GM23248 (cell line): Measurements from ENCODE around the gene PRUNE2. TPM values are rescaled to one million over a fixed set of nuclear protein-coding genes. Genes with fewer than 3 reads are reported as not detected.

Source experiments
- DNase-seq: peaks from one replicate; pipeline ENCODE4 v3.0.0-alpha.2; 2015
- H2AFZ ChIP-seq: fragments of 200-600 bp; sonication (generic); 2 replicates; pipeline ENCODE4 v1.6.1; 2016; ENCODE audit warnings: antibody characterized with exemption
- H3F3A ChIP-seq: fragments of 200-600 bp; sonication (generic); 2 replicates; pipeline ENCODE4 v1.6.1; 2016; ENCODE audit warnings: mild to moderate bottlenecking, antibody characterized with exemption, mixed run types; ENCODE audit not compliant: insufficient read depth
- H3K27ac ChIP-seq: fragments of 200-600 bp; sonication (generic); 2 replicates; pipeline ENCODE4 v1.5.1; 2016; ENCODE audit warnings: mild to moderate bottlenecking
- H3K27me3 ChIP-seq: fragments of 200-600 bp; sonication (generic); replicated peaks from 2 replicates; pipeline ENCODE4 v1.6.1; 2016; ENCODE audit warnings: mild to moderate bottlenecking; ENCODE audit not compliant: insufficient read depth
- H3K36me3 ChIP-seq: fragments of 200-600 bp; sonication (generic); 2 replicates; pipeline ENCODE4 v1.6.1; 2016; ENCODE audit warnings: low read depth, mild to moderate bottlenecking
- H3K4me1 ChIP-seq: fragments of 200-600 bp; sonication (generic); 2 replicates; pipeline ENCODE4 v1.6.1; 2016; ENCODE audit warnings: mild to moderate bottlenecking; ENCODE audit not compliant: insufficient read depth
- H3K4me2 ChIP-seq: fragments of 200-600 bp; sonication (generic); one replicate; pipeline ENCODE4 v1.6.1; 2016; ENCODE audit warnings: mild to moderate bottlenecking; ENCODE audit not compliant: unreplicated experiment
- H3K4me3 ChIP-seq: fragments of 200-600 bp; sonication (generic); 2 replicates; pipeline ENCODE4 v1.5.1; 2016; ENCODE audit warnings: mild to moderate bottlenecking
- H3K79me2 ChIP-seq: fragments of 200-600 bp; sonication (generic); 2 replicates; pipeline ENCODE4 v1.6.1; 2016; ENCODE audit warnings: mild to moderate bottlenecking; ENCODE audit not compliant: insufficient read depth
- H3K9ac ChIP-seq: fragments of 200-600 bp; sonication (generic); 2 replicates; pipeline ENCODE4 v1.6.1; 2016; ENCODE audit warnings: mild to moderate bottlenecking
- H3K9me2 ChIP-seq: fragments of 200-600 bp; sonication (generic); 2 replicates; pipeline ENCODE4 v1.6.1; 2016; ENCODE audit warnings: mixed run types, mild to moderate bottlenecking, moderate library complexity; ENCODE audit not compliant: insufficient read depth
- H3K9me3 ChIP-seq: fragments of 200-600 bp; sonication (generic); one replicate; pipeline ENCODE4 v1.6.1; 2017; ENCODE audit warnings: low read depth
- H4K20me1 ChIP-seq: fragments of 200-600 bp; sonication (generic); 2 replicates; pipeline ENCODE4 v1.6.0; 2016; ENCODE audit not compliant: insufficient read depth
- EZH2 ChIP-seq: fragments of 200-600 bp; sonication (generic); IDR thresholded peaks from 2 replicates; pipeline ENCODE4 v1.6.1; 2018; ENCODE audit warnings: antibody characterized with exemption, mild to moderate bottlenecking; ENCODE audit not compliant: insufficient read depth, poor library complexity, severe bottlenecking
- EZH2phosphoT487 ChIP-seq: fragments of 200-600 bp; sonication (generic); IDR thresholded peaks from 2 replicates; pipeline ENCODE4 v1.6.1; 2018; ENCODE audit warnings: antibody characterized with exemption, moderate library complexity, mild to moderate bottlenecking, low read depth; ENCODE audit not compliant: insufficient read depth
- WGBS, 2 experiments: methylation state at CpG; one replicate each; pipeline ENCODE4 v1.1.6; 2015 to 2017; ENCODE audit warnings: low lambda C conversion rate in 2 of 2, low coverage in 1 of 2; ENCODE audit errors: missing lambda C conversion rate in 2 of 2; 5-methylcytosine and 5-hydroxymethylcytosine counted together
- in situ Hi-C: fragments of 300-500 bp; cut with MboI; formaldehyde crosslinking; loops from 2 replicates; pipeline ENCODE4 v1.15.0; 2020
- polyA plus RNA-seq: library from polyadenylated mRNA; unstranded; fragments of >200 nt; fragmentation: Nextera tagmentation; extraction: Ambion mirVana; gene quantifications from 2 replicates; pipeline ENCODE4 v1.2.1, GENCODE V29; 2016
- total RNA-seq: library from RNA; depleted of rRNA; stranded (reverse); fragments of >200 nt; shearing (Covaris generic); gene quantifications from 2 replicates; pipeline ENCODE4 v1.2.3, GENCODE V29; 2014

The PRUNE2 gene
- total and polyA plus RNA-seq, 2 experiments from 2014 or later, result 2.0 to 8.8 TPM

GRCh38 chr9:76630916-76631315 lies 275.0 kb downstream of the PRUNE2 start:
- H3K4me2 ChIP-seq, result no peak overlapping the region
- 66 to 72% methylated on average over 3 of the region's 3 CpGs for WGBS, 2 experiments
- no peaks in the 10 kb centered on the region for H3F3A ChIP-seq

GRCh38 chr9:76629205-76629990 lies 276.5 kb downstream of the PRUNE2 start:
- Histone ChIP-seq H3K36me3 (no peaks in the 10 kb centered on the region), H3K27me3 (no peaks in the 10 kb centered on the region), H3K79me2 (no peaks in the 10 kb centered on the region), H3K9ac (no peak overlapping the region), H3K9me3 (no peaks in the 10 kb centered on the region), H3K4me1 (no peaks in the 10 kb centered on the region; the same call in 1 of the 2 replicates), H3K4me3 (no peak overlapping the region), H4K20me1 (no peaks in the 10 kb centered on the region), H3F3A (no peaks in the 10 kb centered on the region), H3K4me2 (no peak overlapping the region), H3K9me2 (no peaks in the 10 kb centered on the region), H2AFZ (no peak overlapping the region), H3K27ac (no peak overlapping the region)
- in situ Hi-C loops, result no loop called here
- no peak for TF ChIP-seq EZH2phosphoT487
- no peak for TF ChIP-seq EZH2
- WGBS, 2 experiments, result 92 to 93% methylated on average over 4 of the region's 4 CpGs
- DNase-seq, result no peak

More at GRCh38 chr9:76630916-76631315, 275.0 kb downstream of the PRUNE2 start:
- in situ Hi-C loops, result no loop called here
- no peak overlapping the region for H3K4me3 ChIP-seq
- H3K36me3 ChIP-seq, result no peaks in the 10 kb centered on the region
- H3K4me1 ChIP-seq, result no peaks in the 10 kb centered on the region; the same call in 1 of the 2 replicates
- no peak overlapping the region for H3K9ac ChIP-seq
- no peaks in the 10 kb centered on the region for H4K20me1 ChIP-seq
- no peaks in the 10 kb centered on the region for H3K79me2 ChIP-seq
- H3K9me3 ChIP-seq, result no peaks in the 10 kb centered on the region
- no peak overlapping the region for H3K27ac ChIP-seq
- TF ChIP-seq EZH2phosphoT487 (no peak), EZH2 (no peak)
- DNase-seq, result no peak
- no peaks in the 10 kb centered on the region for H3K9me2 ChIP-seq
- no peaks in the 10 kb centered on the region for H3K27me3 ChIP-seq
- H2AFZ ChIP-seq, result no peak overlapping the region

- Histone ChIP-seq H3K4me3 (no peak overlapping the region), H4K20me1 (no peaks in the 10 kb centered on the region), H3K9me2 (no peaks in the 10 kb centered on the region), H3K79me2 (no peaks in the 10 kb centered on the region), H3K9me3 (no peaks in the 10 kb centered on the region), H3K9ac (no peak overlapping the region), H3K4me1 (no peaks in the 10 kb centered on the region), H3F3A (no peaks in the 10 kb centered on the region), H3K36me3 (no peaks in the 10 kb centered on the region), H3K27me3 (no peaks in the 10 kb centered on the region), H3K4me2 (no peak overlapping the region), H3K27ac (no peak overlapping the region), H2AFZ (no peak overlapping the region)
- DNase-seq, result no peak
- TF ChIP-seq EZH2phosphoT487 (no peak), EZH2 (no peak)
- in situ Hi-C loops, result no loop called here
- 95 to 97% methylated on average over 5 of the region's 5 CpGs for whole genome bisulfite sequencing, 2 experiments
Measured at GRCh38 chr9:76628155-76628554, 277.8 kb downstream of the PRUNE2 start.

GRCh38 chr9:76626980-76627379 lies 278.9 kb downstream of the PRUNE2 start:
- no peak overlapping the region for H3K27ac ChIP-seq
- no peak for DNase-seq
- no peak overlapping the region for H2AFZ ChIP-seq
- no peak overlapping the region for H3K4me3 ChIP-seq
- H4K20me1 ChIP-seq, result no peaks in the 10 kb centered on the region
- H3K9me3 ChIP-seq, result no peaks in the 10 kb centered on the region
- WGBS, 2 experiments, result 81% methylated on average over 7 of the region's 7 CpGs
- H3K4me1 ChIP-seq, result no peaks in the 10 kb centered on the region
- H3K79me2 ChIP-seq, result no peaks in the 10 kb centered on the region
- no peaks in the 10 kb centered on the region for H3K36me3 ChIP-seq
- no peaks in the 10 kb centered on the region for H3K9me2 ChIP-seq
- no peaks in the 10 kb centered on the region for H3K27me3 ChIP-seq
- no peaks in the 10 kb centered on the region for H3F3A ChIP-seq
- no peak overlapping the region for H3K9ac ChIP-seq
- in situ Hi-C loops, result no loop called here
- no peak overlapping the region for H3K4me2 ChIP-seq
- TF ChIP-seq EZH2 (no peak), EZH2phosphoT487 (no peak)
